PC-3 (cell line): ENCODE measurements around the gene PHF2.

Experiments used
- EZH2 ChIP-seq: fragments of 300-600 bp; sonication (generic); IDR thresholded peaks from one replicate; pipeline ENCODE4 v1.6.1; 2017; ENCODE audit warnings: antibody characterized with exemption, mild to moderate bottlenecking, low read length; ENCODE audit not compliant: unreplicated experiment
- EZH2phosphoT487 ChIP-seq: fragments of 300-600 bp; sonication (generic); IDR thresholded peaks from 2 replicates; pipeline ENCODE4 v1.6.1; 2018; ENCODE audit warnings: mild to moderate bottlenecking, antibody characterized with exemption, low read length, borderline replicate concordance
- TF ChIP-seq, protein P1 (sequence below): fragments of 300-600 bp; sonication (generic); conservative IDR thresholded peaks from 2 replicates; pipeline ENCODE4 v1.5.1; 2017; ENCODE audit warnings: antibody characterized with exemption, low read depth, mild to moderate bottlenecking, low read length

DNA sequence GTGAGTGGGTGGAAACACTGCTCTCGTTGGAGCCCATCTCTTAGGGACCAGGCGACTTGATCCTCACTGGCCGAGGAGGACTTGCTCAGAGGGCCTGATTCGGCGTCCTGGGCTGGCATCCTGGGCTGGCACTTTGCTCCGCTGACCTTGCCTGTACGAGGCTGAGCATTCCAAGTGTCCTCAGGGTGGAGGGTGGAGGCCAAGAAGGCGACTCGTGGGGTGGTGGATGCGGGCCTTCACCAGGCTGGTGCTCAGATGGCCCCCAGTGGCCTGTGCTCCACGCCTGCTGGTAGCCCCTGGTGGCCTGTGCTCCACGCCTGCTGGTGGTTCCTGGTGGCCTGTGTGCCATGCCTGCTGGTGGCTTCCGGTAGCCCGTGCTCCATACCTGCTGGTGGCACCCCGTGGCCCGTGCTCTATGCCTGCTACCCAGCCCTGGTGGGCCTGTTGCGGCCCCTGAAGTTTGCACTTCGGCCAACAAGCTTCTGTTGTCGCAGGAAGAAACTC lies 42.9 kb downstream of the PHF2 start:
- TF ChIP-seq, protein P1, sequence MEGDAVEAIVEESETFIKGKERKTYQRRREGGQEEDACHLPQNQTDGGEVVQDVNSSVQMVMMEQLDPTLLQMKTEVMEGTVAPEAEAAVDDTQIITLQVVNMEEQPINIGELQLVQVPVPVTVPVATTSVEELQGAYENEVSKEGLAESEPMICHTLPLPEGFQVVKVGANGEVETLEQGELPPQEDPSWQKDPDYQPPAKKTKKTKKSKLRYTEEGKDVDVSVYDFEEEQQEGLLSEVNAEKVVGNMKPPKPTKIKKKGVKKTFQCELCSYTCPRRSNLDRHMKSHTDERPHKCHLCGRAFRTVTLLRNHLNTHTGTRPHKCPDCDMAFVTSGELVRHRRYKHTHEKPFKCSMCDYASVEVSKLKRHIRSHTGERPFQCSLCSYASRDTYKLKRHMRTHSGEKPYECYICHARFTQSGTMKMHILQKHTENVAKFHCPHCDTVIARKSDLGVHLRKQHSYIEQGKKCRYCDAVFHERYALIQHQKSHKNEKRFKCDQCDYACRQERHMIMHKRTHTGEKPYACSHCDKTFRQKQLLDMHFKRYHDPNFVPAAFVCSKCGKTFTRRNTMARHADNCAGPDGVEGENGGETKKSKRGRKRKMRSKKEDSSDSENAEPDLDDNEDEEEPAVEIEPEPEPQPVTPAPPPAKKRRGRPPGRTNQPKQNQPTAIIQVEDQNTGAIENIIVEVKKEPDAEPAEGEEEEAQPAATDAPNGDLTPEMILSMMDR: no peak
- TF ChIP-seq EZH2 (no peak), EZH2phosphoT487 (no peak)
